Measurements from ENCODE around the gene NFXL1. TPM values are rescaled to one million over a fixed set of nuclear protein-coding genes. Genes with fewer than 3 reads are reported as not detected.

Gene NFXL1
- total and polyA plus RNA-seq, 9 donors: 5.8 to 15.7 (median 13.6) TPM

DNA sequence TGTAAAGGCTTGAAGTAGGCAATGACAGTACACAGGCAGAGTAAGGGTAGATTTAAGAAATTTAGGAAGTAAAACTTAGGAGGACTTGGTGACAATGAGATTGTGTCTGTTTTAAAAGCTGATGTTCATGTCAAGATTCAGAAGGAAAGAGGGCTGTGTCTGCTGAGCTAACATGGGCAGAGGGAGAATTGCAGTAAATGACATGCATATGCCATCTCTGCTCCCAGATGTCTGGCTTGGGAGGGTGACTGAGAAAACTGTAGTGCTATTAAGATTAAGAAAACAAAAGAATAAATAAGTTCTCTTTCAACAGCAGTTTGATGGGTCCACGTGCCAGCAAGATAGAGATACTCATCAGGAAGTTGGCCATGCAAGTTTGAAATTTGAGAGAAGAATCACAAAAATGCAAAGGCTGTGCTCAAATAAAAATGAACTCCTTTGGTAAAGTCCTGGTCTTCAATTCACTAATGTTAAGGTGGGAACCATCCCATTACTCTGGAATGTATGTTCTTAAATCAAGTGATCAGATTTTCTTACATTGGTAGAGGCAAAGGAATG is 7.2 kb downstream of the NFXL1 start:
- TF ChIP-seq POLR2A (IDR thresholded peaks at IDR 0.05) (no peak), EP300 (IDR thresholded peaks at IDR 0.05) (no peak)
- TF ChIP-seq, protein P1, sequence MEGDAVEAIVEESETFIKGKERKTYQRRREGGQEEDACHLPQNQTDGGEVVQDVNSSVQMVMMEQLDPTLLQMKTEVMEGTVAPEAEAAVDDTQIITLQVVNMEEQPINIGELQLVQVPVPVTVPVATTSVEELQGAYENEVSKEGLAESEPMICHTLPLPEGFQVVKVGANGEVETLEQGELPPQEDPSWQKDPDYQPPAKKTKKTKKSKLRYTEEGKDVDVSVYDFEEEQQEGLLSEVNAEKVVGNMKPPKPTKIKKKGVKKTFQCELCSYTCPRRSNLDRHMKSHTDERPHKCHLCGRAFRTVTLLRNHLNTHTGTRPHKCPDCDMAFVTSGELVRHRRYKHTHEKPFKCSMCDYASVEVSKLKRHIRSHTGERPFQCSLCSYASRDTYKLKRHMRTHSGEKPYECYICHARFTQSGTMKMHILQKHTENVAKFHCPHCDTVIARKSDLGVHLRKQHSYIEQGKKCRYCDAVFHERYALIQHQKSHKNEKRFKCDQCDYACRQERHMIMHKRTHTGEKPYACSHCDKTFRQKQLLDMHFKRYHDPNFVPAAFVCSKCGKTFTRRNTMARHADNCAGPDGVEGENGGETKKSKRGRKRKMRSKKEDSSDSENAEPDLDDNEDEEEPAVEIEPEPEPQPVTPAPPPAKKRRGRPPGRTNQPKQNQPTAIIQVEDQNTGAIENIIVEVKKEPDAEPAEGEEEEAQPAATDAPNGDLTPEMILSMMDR (IDR thresholded peaks at IDR 0.05): no peak
- H3K27me3 ChIP-seq: no peaks in the 10 kb centered on the region
- no peak overlapping the region for H3K4me3 ChIP-seq
- H3K9me3 ChIP-seq: no peaks in the 10 kb centered on the region
- H3K4me1 ChIP-seq (ENCODE audit: insufficient read depth): no peaks in the 10 kb centered on the region
- no peak for DNase-seq
- intact Hi-C loops (cut with DNase I): no loop called here
- 0 to 41% (median 0%) methylated on average over 1 of the region's 1 CpG for WGBS, 3 donors
- H3K36me3 ChIP-seq: no peaks in the 10 kb centered on the region
- H3K27ac ChIP-seq: no peak overlapping the region

DNA sequence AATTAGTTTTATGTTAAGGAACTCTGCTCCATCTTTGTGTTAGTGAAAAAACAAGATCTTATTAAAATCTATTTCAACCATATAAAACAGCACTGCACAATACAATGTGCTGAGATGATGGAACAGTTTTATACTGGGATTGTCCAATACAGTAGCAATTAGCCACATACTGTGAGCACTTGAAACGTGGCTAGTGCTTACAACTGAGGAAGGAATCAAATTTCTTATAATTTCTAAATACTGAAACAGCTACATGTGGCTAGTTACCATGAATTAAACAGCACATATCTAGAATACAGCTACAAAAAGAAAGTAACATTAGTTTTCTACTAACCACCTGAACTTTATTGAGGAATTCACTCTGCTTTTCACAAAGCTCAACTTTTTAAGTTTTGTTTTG is 14.7 kb downstream of the NFXL1 start:
- H3K4me3 ChIP-seq: no peak overlapping the region
- no peak overlapping the region for H3K27ac ChIP-seq
- TF ChIP-seq POLR2A (IDR thresholded peaks at IDR 0.05): no peak
- TF ChIP-seq, protein P1 (IDR thresholded peaks at IDR 0.05): no peak
- no peak for TF ChIP-seq EP300 (IDR thresholded peaks at IDR 0.05)
- intact Hi-C loops (cut with DNase I): no loop called here
- H3K9me3 ChIP-seq: no peaks in the 10 kb centered on the region
- H3K4me1 ChIP-seq (ENCODE audit: insufficient read depth): no peaks in the 10 kb centered on the region
- H3K27me3 ChIP-seq: no peaks in the 10 kb centered on the region
- WGBS, 3 donors: 59 to 67% (median 66%) methylated on average over 1 of the region's 1 CpG
- DNase-seq: no peak
- no peaks in the 10 kb centered on the region for H3K36me3 ChIP-seq

DNA sequence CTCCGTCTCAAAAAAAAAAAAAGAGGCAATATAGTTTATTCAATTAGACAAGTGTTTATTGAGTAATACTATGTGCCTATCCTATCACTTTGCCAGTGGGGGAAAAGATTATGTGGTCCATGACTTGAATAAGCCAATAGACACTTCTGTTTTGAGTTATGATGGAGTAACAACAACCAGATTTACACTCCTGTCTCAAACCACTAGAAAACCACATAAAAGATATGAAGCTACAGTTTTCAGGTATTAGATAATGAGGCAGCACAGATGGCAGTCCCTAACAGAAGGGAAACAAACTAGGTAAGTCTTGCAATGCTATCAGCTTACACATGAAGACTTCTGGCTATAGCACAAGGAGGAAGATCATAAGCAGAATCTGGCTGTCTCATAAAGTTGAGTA is 22.5 kb downstream of the NFXL1 start:
- no peak for DNase-seq
- H3K9me3 ChIP-seq: no peaks in the 10 kb centered on the region
- intact Hi-C loops (cut with DNase I): no loop called here
- H3K27ac ChIP-seq: no peak overlapping the region
- no peaks in the 10 kb centered on the region for H3K27me3 ChIP-seq
- no peaks in the 10 kb centered on the region for H3K4me1 ChIP-seq (ENCODE audit: insufficient read depth)
- H3K4me3 ChIP-seq: no peak overlapping the region
- no peaks in the 10 kb centered on the region for H3K36me3 ChIP-seq
- TF ChIP-seq, protein P1 (IDR thresholded peaks at IDR 0.05): no peak
- TF ChIP-seq EP300 (IDR thresholded peaks at IDR 0.05) (no peak), POLR2A (IDR thresholded peaks at IDR 0.05) (no peak)
- WGBS, 3 donors: 95 to 100% (median 96%) methylated on average over 1 of the region's 1 CpG

DNA sequence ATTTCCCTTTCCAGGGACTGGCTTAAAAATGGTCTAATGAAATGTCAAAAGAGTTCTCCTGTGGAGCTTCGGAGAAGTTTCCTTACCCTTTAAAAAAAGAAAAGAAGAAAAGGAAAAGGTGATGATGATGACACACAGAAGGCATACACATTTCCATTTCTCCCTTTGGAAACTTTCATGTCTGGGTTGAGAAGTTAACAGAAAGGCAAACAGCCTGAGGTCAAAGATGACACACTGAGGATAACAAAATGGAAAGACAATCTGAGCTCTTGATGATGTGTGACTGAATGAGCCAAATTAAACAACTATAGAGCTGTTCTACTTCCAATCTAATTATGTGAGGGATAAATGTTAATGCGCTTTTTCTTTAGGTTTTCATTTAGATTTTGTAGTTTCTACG is 32.2 kb downstream of the NFXL1 start:
- H3K27ac ChIP-seq: no peak overlapping the region
- intact Hi-C loops (cut with DNase I): no loop called here
- H3K4me3 ChIP-seq: no peak overlapping the region
- DNase-seq: no peak
- no peaks in the 10 kb centered on the region for H3K9me3 ChIP-seq
- H3K4me1 ChIP-seq (ENCODE audit: insufficient read depth): no peaks in the 10 kb centered on the region
- H3K27me3 ChIP-seq: no peaks in the 10 kb centered on the region
- TF ChIP-seq, protein P1 (IDR thresholded peaks at IDR 0.05): no peak
- TF ChIP-seq POLR2A (IDR thresholded peaks at IDR 0.05) (no peak), EP300 (IDR thresholded peaks at IDR 0.05) (no peak)
- WGBS, 3 donors: 94 to 95% (median 95%) methylated on average over 3 of the region's 3 CpGs
- no peaks in the 10 kb centered on the region for H3K36me3 ChIP-seq
